ENCODE results near the gene HCN1.

GRCh38 chr5:45382583-45382982 is 313.6 kb downstream of the HCN1 start:
- TF ChIP-seq CTCF (IDR thresholded peaks at IDR 0.05) = no peak
- TF ChIP-seq POLR2A (IDR thresholded peaks at IDR 0.05) = no peak
- no peak for TF ChIP-seq POLR2AphosphoS5 (IDR thresholded peaks at IDR 0.05)

All from transverse colon (tissue), 4 donors.